GM18519 (cell line): ENCODE measurements around the gene KRT38.
"Not testable (repeated sequence)": the region's sequence is repeated elsewhere in the genome, so short reads cannot be mapped to it uniquely, and the experiment has no call there.

ENCODE experiments used
- ATAC-seq: cut with Tn5 transposase; IDR thresholded peaks from one replicate; pipeline ENCODE4 v1.9.1; 2021; ENCODE audit warnings: mild to moderate bottlenecking, moderate library complexity; ENCODE audit not compliant: unreplicated experiment, low FRiP score

KRT38 gene

DNA sequence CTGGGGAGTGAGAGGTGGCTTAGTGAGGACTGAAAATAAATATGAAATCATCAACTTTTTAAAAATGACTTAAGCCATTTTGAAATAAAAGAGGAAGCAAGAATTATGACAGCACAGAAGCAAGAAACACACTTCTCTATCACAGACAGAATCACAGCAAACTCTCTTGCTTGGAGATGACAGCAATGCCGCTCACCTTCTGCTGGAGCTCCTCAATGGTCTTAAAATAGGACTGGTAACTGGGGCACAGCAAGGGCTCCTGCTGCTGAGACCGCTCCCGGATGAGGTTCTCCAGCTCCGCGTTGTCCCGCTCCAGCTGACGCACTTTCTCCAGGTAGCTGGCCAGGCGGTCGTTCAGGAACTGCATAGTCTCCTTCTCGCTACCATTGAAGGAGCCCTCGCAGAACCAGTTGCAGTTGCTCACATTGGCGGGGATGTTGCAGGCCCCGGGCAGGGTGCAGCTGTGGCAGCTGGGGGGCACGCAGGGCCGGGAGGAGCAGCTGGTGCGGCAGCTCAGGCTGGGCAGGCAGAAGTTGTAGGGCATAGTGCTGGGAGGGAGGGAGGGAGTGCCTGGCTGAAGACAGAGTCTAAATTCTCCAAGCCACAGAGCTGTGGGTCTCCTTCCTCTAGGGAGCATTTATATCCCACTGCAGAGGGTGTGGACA is 43.7 kb downstream of the KRT38 start, which contains the start of gene KRT31:
Gene KRT31, minus strand, starts transcription at position 613 of the 665 bp plus-strand sequence. Its CDS starts 69 bp downstream, at position 544.
- ATAC-seq: no peak

- no peak for ATAC-seq
These were observed 44.4 kb downstream of the KRT38 start for GRCh38 chr17:41396340-41396739.

DNA sequence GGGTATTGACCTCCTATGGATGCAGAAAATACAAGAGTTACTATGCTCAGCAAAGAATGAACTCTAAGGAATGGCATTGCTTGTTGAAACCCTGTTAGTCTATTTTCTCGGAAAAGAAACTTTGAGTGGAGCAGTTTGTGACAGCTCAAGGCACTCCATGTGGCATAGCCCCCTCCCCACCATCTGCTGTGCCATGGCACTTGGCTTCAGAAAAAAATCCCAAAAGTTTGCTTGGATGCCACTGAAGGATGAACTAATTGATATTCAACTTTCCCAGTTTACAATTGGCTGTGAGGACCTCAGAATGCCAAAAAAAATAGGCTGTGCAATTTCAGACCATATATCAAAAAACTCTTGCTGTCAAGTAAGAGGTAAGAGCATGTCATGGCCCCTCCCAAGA is 45.2 kb downstream of the KRT38 start:
- no peak for ATAC-seq

DNA sequence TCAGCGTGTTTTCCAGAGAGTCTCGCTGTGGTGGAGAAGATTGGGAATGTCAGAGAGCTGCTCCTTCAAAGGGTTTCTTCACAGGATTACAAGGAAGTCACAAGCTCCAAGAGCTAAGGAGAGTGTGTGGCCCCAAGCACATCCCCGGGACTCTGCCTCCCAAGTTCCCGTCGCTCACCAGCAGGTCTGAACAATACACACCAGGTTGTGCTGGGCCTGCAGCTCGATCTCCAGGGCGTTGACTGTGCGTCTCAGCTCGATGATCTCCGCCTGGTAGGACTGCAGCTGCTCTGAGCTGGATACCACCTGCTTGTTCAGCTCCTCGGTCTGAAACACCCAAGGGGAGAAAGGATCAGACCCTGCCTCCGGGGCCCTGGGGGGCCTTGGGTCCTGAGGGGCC is 45.7 kb downstream of the KRT38 start:
- not testable (repeated sequence) for ATAC-seq

- ATAC-seq: no peak
These were observed 46.4 kb downstream of the KRT38 start for GRCh38 chr17:41394254-41394996.

- no peak for ATAC-seq
These were observed 47.0 kb downstream of the KRT38 start for GRCh38 chr17:41393826-41394225.

DNA sequence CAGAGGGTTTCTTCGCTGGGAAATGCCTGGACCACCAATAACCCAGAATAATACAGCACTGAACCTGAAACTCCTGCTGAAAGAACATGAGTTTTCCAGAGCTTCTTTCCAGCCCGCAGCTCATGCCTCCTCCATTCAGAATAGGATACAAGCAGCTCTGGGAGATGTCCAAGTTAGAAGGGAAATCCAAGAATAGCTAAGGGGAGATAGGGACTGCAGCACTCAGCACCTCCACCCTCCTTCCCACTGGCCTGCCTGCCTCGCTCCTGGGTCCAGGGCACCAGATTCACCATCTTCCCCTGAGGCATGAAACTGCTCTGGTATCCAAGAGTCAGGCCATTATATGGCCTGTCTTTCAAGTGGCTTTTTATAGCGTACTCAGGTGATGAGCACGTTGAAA is 47.5 kb downstream of the KRT38 start:
- ATAC-seq: no peak

DNA sequence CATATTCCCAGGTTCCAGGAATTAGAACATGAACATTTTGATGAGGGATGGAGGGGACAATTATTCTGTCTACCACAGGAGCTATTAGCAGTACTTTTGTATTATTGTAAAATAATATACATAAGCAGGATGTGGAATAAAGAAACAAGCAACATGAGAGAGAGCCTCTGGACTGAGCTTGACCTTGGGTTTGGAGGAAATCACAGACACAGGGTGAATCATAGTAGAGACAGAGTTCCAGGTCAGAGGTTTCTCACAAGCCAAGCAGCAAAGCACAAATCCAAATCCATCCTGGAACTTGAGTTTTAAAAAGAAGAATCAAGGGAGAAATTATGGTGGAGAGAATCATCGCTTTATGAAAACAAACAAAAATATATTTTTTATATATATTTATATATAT is 48.5 kb downstream of the KRT38 start:
- no peak for ATAC-seq

DNA sequence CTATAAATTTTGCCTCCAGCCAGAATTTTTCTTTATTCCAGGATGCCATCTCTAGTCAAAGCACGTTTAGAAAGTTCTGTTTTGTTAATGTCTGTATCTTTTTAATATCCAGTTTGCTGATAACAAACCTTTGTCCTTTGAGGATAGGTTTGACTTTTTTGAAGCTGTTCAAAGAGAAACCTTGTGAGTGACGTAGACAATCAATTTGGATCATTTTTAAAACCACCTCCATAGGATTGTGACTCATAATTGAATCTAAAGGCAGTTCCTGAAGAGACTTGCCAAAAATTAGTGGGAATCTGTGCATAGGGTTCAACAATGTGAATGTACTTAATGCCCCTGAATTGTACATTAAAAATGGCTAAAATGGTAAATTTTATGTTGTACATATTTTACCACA is 49.2 kb downstream of the KRT38 start:
- no peak for ATAC-seq

DNA sequence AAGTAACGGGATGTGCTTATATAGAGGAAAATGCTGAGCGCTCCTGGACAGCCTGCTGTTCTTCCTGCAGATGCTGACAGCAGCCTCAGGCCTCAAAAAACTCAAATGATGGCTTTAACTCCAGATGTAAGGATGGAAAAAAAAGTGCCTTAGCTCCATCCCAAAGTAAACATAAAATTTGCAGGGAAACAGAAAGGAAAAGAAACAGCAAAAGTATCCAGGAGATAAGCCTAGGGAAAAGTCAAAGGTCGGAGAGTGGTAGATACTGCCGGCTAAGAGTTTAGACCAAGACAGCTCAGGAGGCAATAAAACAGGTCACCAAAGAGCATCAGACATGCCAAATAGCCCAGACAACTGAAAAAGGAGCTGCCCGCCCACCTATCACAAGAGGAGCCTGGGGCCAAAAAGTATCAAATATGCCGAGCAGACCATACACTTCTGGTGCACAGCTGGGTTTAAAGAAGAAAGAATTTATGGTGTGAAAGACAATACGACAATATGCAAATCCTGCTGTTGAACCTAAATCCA is 50.3 kb downstream of the KRT38 start:
- ATAC-seq: no peak

DNA sequence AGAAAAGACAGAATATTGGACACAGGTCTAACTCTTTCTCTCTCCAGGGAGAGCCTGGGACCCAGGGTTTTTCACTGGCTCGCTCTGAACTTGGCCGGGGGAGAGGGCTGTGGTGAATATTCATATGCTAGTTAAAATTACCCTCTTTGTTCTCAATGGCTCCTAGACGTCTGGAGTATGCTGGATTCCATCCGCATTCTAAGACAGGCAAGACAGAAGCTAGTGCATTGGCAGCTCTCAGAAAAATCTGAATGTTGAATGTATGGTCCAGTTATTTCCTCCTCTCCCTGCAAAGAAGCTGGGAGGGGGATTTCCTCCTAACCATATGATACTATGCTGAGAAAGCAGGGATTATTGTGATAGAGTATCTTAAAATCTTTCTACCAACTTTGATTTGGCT is 53.1 kb downstream of the KRT38 start:
- no peak for ATAC-seq

GRCh38 chr17:41386227-41386626 is 54.6 kb downstream of the KRT38 start:
- ATAC-seq: no peak
